ENCODE data around the gene ADAP1.

ADAP1 gene

DNA sequence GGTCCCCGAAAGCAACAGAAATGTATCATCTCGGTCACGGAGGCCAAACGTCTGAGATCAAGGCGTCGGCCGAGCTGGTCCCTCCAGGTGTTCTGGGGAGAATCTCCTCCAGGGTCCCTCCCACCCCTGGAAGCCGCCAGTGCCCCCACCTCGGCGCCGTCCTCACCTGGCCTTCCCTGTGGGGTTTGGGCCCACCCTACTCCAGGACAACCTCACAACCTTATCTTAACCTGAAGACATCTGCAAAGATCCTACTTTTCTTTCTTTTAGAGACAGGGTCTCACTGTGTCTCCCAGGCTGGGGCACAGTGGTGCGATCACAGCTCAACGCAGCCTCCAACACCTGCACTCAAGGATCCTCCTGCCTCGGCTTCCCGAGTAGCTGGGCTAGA, 33.4 kb downstream of the ADAP1 start:
- H3K4me1 ChIP-seq (ENCODE audit: insufficient read depth, low read length): peaks cover 20% of the 10 kb centered on the region
- TF ChIP-seq CTCF (IDR thresholded peaks at IDR 0.05; ENCODE audit: borderline replicate concordance, extremely low read depth, low read length, poor library complexity, severe bottlenecking) (no peak), EZH2 (IDR thresholded peaks at IDR 0.05; ENCODE audit: borderline replicate concordance, low read depth, low read length, severe bottlenecking) (no peak)
- no peak overlapping the region for H3K9ac ChIP-seq (ENCODE audit: low read depth, low read length)
- no peak overlapping the region for H3K27ac ChIP-seq (ENCODE audit: low read length)
- H3K4me2 ChIP-seq (ENCODE audit: insufficient read depth, low read length): no peak overlapping the region
- H3K4me3 ChIP-seq (ENCODE audit: low read depth in 1 of 2, low read length in 2 of 2): no peak overlapping the region
- H3K9me3 ChIP-seq (ENCODE audit: insufficient read depth, low read length, severe bottlenecking): no peaks in the 10 kb centered on the region
- ATAC-seq (ENCODE audit: insufficient read depth, low read depth) (no peak), DNase-seq (no peak)
- H2AFZ ChIP-seq (ENCODE audit: low read depth, low read length): no peak overlapping the region
- no peaks in the 10 kb centered on the region for H3K36me3 ChIP-seq (ENCODE audit: insufficient read depth, low read length)
- H3K79me2 ChIP-seq (ENCODE audit: insufficient read depth, low read length): no peaks in the 10 kb centered on the region
- H4K20me1 ChIP-seq (ENCODE audit: insufficient read depth, low read length): no peaks in the 10 kb centered on the region; the same call in 1 of the 2 replicates
- no peaks in the 10 kb centered on the region for H3K27me3 ChIP-seq (ENCODE audit: insufficient read depth, low read length, poor library complexity)

GRCh38 chr7:920351-921070, 34.0 kb downstream of the ADAP1 start:
- H2AFZ ChIP-seq (ENCODE audit: low read depth, low read length): no peak overlapping the region
- H3K9me3 ChIP-seq (ENCODE audit: insufficient read depth, low read length, severe bottlenecking): no peaks in the 10 kb centered on the region
- H3K27me3 ChIP-seq (ENCODE audit: insufficient read depth, low read length, poor library complexity): no peaks in the 10 kb centered on the region
- no peaks in the 10 kb centered on the region for H3K36me3 ChIP-seq (ENCODE audit: insufficient read depth, low read length)
- H3K9ac ChIP-seq (ENCODE audit: low read depth, low read length): no peak overlapping the region
- DNase-seq (no peak), ATAC-seq (ENCODE audit: insufficient read depth, low read depth) (no peak)
- H3K4me3 ChIP-seq (ENCODE audit: low read depth in 1 of 2, low read length in 2 of 2): no peak overlapping the region
- TF ChIP-seq CTCF (IDR thresholded peaks at IDR 0.05; ENCODE audit: borderline replicate concordance, extremely low read depth, low read length, poor library complexity, severe bottlenecking): no peak
- TF ChIP-seq EZH2 (IDR thresholded peaks at IDR 0.05; ENCODE audit: borderline replicate concordance, low read depth, low read length, severe bottlenecking): no peak
- H3K4me2 ChIP-seq (ENCODE audit: insufficient read depth, low read length): no peak overlapping the region
- no peaks in the 10 kb centered on the region; the same call in 1 of the 2 replicates for H4K20me1 ChIP-seq (ENCODE audit: insufficient read depth, low read length)
- peaks cover 20% of the 10 kb centered on the region for H3K4me1 ChIP-seq (ENCODE audit: insufficient read depth, low read length)
- H3K27ac ChIP-seq (ENCODE audit: low read length): no peak overlapping the region
- H3K79me2 ChIP-seq (ENCODE audit: insufficient read depth, low read length): no peaks in the 10 kb centered on the region

DNA sequence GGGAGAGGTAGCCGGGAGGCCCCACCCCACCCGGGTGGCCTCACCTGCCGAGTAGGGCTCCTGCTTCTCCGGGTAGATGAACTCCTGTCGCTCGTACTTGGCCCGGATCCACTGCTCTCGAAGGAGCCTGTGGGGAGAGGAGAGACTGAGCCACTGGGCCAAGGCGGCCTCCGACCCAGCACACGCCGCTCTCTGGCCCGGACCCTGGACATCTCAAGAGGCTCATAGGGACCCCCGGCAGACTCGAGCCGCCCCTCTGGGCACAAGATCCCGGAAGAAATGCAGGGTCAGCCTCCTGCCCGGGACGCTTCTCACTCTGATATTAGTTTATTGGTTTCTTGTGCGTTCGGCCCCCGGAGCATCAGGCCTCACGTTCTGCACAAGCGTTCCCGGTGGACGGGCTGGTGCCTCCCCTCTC, 34.5 kb downstream of the ADAP1 start:
- no peak overlapping the region for H3K9ac ChIP-seq (ENCODE audit: low read depth, low read length)
- no peaks in the 10 kb centered on the region for H3K79me2 ChIP-seq (ENCODE audit: insufficient read depth, low read length)
- ATAC-seq (ENCODE audit: insufficient read depth, low read depth) (no peak), DNase-seq (no peak)
- no peak overlapping the region for H3K27ac ChIP-seq (ENCODE audit: low read length)
- H2AFZ ChIP-seq (ENCODE audit: low read depth, low read length): no peak overlapping the region
- TF ChIP-seq CTCF (IDR thresholded peaks at IDR 0.05; ENCODE audit: borderline replicate concordance, extremely low read depth, low read length, poor library complexity, severe bottlenecking) (no peak), EZH2 (IDR thresholded peaks at IDR 0.05; ENCODE audit: borderline replicate concordance, low read depth, low read length, severe bottlenecking) (no peak)
- H3K4me1 ChIP-seq (ENCODE audit: insufficient read depth, low read length): peaks cover 20% of the 10 kb centered on the region
- no peak overlapping the region for H3K4me3 ChIP-seq (ENCODE audit: low read depth in 1 of 2, low read length in 2 of 2)
- H3K36me3 ChIP-seq (ENCODE audit: insufficient read depth, low read length): no peaks in the 10 kb centered on the region
- no peaks in the 10 kb centered on the region; the same call in 1 of the 2 replicates for H4K20me1 ChIP-seq (ENCODE audit: insufficient read depth, low read length)
- no peaks in the 10 kb centered on the region for H3K27me3 ChIP-seq (ENCODE audit: insufficient read depth, low read length, poor library complexity)
- no peaks in the 10 kb centered on the region for H3K9me3 ChIP-seq (ENCODE audit: insufficient read depth, low read length, severe bottlenecking)
- no peak overlapping the region for H3K4me2 ChIP-seq (ENCODE audit: insufficient read depth, low read length)

Data from DND-41 (cell line).